Renal pelvis (tissue), 4 donors: Measurements from ENCODE around the gene SPARC. TPM values are rescaled to one million over a fixed set of nuclear protein-coding genes. Genes with fewer than 3 reads are reported as not detected.
"Not testable (repeated sequence)": the region's sequence is repeated elsewhere in the genome, so short reads cannot be mapped to it uniquely, and the experiment has no call there.

Source experiments
- DNase-seq: peaks from one replicate; pipeline ENCODE4 v3.0.0-alpha.2; 2013
- polyA plus RNA-seq, 3 donors: library from polyadenylated mRNA; unstranded; fragments of 120-200 nt; gene quantifications; one replicate each; pipeline ENCODE4 v1.2.1, GENCODE V29; 2013; ENCODE audit not compliant: insufficient read length in 3 of 3

SPARC gene
- polyA plus RNA-seq, 3 donors: 1,656 to 2,635 (median 2,190) TPM

DNA sequence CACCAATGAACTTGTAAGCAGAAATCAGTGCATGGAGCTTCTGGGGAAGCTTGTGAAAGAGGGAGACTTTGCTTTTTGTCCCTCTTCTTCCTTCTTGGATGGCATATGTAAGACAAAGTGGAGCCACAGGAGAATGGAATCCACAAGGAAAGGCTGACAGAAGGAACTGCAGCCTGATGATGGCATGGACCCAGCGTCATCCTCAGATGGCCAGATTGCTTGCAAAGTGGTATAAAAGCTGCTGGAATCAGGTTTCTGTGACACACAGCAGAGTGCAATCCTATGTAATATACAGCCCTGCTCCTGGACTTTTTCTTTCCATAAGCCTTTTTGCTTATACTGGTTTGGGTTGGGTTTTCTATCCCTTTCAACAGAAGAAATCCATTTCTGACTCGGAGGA, 31.4 kb upstream of the SPARC start:
- no peak for DNase-seq

- DNase-seq: no peak
These were observed 30.7 kb upstream of the SPARC start for GRCh38 chr5:151717416-151717815.

DNA sequence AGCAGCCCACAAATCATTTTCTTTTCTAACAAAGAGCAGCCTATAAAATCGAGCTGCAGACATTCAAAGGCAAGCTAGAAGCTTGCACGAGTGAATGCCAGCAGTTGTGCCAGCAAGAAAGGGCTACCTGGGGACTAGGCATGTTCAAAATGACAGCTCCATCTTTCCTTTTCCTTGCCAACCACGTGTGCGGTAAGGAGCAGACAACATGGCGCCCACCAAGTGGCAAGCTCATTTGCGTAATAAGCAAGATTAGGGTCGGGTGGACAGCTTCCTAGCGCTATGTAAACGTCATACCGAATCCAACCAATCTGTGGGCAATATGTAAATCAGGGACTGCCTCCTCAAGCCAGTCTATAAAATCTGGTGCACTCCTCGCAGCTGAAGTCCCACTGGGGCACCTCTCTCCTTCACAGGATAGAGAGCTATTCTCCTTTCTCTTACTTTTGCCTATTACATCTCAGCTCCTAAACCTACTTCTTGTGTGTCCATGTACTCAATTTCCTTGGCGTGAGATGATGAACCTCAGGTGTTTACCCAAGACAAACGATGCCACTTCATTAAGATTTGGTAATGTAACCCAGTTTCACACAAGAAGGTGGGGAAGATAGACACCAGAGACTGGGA, 22.5 kb upstream of the SPARC start:
- no peak for DNase-seq

DNA sequence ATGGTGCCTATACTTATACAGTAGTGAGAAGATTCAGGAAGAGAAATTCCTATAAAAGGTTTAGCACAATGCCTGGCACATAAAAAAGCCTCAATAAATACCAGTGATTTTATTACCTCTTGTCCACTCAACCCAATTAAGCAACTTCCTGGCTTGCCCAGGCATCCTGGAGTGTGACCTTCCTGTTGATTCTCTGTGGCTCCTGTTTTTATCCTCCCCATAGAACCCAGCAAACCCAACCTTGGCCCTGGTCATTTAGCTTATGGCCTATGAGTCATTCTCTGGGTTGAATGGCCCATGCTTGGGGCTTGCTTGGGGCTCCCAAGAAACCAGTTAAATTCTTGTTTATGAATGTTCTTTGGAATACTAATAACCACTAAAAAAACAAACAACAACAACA, 21.4 kb upstream of the SPARC start:
- DNase-seq: no peak

DNA sequence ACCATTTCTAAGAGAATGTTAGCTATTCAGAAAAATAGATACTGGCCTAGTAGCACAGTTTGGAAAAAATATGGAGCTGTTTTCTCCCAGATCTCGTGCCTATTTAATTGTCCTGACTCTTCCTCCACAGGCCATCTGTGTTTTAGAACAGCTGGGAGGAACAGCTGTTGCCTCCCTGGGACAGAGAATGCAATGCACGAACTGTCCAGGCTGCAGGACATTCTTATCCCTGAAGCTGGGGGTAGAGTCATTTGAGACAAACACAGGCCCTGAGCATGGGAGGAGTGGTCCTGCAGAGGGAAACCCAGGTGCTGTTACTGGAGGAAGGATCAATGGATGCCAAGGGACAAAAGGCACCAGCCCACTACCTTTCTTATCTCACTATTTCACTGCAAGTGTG, 20.9 kb upstream of the SPARC start:
- no peak for DNase-seq

- DNase-seq: no peak
These were observed 20.2 kb upstream of the SPARC start for GRCh38 chr5:151706906-151707305.

GRCh38 chr5:151703780-151704179, 17.1 kb upstream of the SPARC start:
- no peak for DNase-seq

DNA sequence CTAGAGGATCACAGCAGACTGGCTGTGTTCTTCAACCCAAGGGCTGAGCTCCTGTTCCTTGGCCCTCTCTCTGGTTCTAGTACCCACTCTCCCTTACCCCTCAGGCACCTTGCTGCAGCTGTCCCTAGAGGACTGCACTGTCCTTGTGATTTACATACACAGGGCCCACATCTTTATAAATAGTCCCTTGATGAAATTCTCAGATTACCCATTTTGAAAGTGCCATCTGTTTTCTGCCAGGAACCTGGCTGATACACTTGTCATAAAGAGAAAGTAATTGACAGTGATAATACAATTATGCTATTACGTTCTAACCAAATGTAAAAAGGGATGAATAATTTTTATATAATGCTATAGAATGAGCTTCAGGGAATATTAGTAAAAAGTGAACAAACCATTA, 16.5 kb upstream of the SPARC start:
- DNase-seq: no peak

DNA sequence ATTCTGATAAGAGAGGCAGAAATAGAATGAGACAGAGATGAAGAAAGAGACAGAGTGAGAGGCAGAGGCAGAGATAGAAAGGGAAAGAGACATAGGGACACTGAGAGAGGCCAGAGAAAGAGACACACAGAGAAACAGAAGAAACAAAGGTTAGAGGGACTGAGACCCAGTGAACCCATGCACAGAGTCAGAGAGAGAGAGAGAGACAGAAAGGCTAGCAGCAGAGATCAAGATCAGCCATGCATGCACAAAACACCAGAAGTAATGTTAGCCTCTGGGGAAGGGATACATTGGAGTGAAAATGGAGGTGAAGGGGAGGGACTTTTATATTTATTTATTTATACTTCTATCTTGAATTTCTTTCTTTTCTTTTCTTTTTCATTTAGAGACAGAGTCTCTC, 14.1 kb upstream of the SPARC start:
- no peak for DNase-seq

DNA sequence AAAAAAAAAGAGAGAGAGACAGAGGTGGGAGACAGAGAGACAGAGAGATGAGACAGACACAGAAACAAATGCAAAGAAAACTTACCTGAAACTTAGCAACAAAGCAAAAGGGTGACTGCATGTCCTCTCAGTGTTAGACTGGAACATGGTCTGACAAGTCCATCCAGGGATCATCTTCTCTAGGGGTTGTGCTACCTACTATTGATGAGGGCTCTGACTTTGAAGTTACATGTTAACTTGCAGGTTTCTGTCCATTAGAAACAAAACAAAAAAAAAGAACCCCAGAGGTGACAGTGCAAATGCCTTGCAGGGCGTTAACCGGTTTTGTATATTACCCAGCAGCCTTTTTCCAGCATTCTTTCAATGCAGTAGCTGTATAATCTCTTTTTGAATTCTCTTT, 13.6 kb upstream of the SPARC start:
- DNase-seq: no peak

- peak; percentile 89 for DNase-seq
These were observed 12.6 kb upstream of the SPARC start for GRCh38 chr5:151699071-151699901.

DNA sequence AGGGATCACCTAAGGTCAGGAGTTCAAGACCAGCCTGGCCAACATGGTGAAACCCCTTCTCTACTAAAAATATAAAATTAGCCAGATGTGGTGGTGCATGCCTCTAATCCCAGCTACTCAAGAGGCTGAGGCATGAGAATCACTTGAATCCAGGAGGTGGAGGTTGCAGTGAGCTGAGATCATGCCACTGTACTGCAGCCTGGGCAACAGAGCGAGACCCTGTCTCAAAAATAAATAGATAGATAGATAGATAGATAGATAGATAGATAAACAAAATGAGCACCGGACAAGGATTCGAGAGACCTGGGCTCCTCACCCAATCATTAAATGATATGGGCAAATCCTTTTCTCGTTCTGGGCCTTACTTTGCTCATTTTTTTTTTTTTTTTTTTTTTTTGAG, 11.4 kb upstream of the SPARC start:
- not testable (repeated sequence) for DNase-seq

DNA sequence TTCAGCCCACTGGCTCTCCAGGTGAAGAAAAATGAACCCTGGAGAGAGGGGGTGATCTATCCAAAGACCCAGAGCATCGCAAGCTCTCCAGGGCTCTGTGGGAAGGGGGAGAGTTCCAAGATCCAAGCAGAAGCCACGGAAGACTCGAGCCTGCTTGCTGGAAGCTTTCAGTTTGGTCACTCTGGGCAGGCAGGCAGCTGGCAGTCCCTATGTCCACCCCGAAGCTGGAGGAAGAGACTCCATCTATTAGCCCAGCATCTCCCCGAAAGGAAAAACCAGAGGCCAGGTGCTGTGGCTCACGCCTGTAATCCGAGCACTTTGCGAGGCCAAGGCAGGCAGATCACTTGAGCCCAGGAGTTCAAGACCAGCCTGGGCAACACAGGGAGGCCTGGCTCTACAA, 10.7 kb upstream of the SPARC start:
- no peak for DNase-seq

DNA sequence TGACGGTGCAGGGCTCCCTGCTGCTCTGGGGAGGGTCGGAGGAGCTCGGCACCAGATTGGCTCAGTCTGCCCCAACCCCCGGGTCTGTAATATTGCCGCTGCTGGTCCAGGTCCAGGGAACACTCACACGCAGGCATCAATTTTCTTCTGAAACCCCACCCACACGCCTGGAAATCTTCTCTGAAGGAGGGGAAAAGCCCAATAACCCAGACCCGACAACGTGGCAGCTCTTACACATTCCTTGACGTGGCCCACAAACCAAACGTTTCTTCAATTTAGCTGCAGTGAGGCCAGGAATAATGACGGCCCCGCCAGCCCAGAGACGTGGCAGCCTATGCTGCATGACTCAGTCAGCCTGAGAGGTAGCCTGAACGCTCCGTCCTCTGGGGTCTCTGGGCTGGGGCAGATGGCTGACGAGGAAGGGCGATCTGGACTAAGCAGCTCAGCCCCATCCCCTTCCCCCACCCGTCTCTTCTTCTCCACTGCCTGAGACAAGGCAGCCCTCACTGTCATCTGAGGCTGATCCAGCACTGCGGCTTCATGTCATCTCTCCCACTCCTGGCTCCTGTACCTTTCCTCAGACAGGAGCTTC, 9.9 kb upstream of the SPARC start:
- peak; percentile 78 for DNase-seq

- DNase-seq: no peak
These were observed 8.7 kb upstream of the SPARC start for GRCh38 chr5:151695464-151695863.

DNA sequence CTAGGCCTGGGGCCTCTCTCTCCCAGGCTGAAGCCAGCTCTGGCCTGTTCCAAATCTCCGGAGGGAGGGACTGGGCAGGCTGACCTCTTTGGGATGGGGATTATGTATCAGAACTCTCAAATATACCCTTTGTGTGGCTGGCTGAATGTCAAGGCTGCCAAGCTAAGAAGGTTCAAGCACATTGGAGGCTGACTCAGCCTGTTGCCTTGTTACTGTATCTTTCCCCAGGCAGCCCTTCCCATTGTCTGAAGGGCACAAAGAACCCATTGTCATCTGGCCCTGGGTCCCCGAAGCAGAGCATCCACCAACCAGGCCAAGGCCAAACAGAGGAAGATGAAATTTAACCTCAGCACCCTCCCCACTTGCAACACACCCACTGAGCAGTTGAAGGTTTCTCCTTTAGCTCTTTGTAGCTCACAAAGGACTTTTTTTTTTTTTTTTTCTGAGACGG, 7.3 kb upstream of the SPARC start:
- DNase-seq: no peak

DNA sequence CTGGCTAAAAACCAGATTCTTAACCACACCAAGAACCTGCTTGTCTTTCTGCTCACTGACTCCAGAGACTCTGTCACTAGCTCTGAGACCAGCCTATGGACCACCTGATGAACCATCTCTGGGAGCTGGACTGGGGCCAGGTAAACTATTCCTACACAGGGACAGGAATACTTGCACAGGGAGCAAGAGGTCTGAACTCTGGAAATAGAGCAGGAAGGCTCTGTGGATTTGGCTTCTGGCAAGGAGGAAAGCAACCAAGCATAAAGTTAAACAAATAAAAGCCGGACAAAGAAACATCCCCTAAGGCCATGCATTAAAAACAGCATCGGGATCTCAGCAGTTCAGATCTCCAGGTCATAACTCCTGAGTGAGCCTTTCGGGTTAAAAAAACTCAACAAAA, 5.6 kb upstream of the SPARC start:
- DNase-seq: no peak

DNA sequence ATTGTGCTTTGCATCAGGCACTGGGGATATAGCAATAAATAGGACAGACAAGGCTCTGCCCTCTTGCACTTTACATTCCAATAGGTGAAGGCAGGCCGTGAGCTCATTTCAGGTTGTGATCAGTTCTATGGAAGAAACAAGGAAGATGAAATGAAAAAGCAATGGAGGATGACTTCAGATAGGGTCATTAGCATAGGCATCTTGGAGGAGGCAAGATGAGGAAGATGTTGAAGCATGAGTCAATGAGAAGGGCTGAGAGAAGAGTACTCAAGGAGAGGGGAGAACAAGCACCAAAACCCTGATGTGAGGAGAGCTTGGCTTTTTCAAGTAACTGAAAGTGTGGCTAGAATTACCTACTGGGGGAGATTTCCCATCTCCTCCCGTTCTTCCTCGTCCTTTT, 5.0 kb upstream of the SPARC start:
- DNase-seq: no peak

DNA sequence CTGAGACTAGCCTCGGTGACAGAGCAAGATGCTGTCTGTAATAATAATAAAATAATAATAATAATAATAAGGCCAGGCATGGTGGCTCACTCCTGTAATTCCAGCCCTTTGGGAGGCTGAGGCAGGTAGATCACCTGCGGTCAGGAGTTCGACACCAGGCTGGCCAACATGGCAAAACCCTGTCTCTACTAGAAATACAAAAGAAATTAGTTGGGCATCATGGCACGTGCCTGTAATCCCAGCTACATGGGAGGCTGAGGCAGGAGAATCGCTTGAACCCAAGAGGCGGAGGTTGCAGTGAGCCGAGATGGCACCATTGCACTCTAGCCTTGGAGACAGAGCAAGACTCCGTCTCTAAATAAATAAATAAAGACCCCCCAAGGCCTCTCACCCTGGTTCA, 2.9 kb upstream of the SPARC start:
- DNase-seq: not testable (repeated sequence)

- DNase-seq: no peak
These were observed 1.7 kb upstream of the SPARC start for GRCh38 chr5:151688436-151688835.

- no peak for DNase-seq
These were observed 704 bp downstream of the SPARC start for GRCh38 chr5:151685749-151686673.
